GM10266 (cell line): Measurements from ENCODE around the gene FAM184B.

Experiments used
- DNase-seq: peaks from one replicate; pipeline ENCODE4 v3.0.0; 2012; ENCODE audit errors: extremely low spot score
- TF ChIP-seq, protein P1 (sequence below): IDR thresholded peaks from 2 replicates; pipeline ENCODE4 v1.5.1; 2012; ENCODE audit warnings: mild to moderate bottlenecking, low read depth; ENCODE audit not compliant: control insufficient read depth, insufficient read depth; ENCODE audit errors: missing control alignments

FAM184B gene

DNA sequence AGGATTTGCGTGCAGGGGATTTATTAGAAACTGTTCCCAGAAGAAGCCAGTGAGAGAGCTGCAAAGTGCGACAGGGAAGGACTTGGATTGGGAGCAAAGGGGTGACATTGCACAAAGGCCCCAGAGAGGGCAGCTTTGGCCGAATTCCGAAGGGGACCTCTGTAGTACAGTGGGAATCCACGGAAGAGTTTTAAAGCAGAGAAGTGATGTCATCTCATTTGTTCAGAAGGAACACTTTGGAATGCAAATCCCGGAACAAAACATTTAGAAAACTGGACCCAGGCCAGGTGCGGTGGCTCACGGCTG is 71.7 kb downstream of the FAM184B start:
- TF ChIP-seq, protein P1, sequence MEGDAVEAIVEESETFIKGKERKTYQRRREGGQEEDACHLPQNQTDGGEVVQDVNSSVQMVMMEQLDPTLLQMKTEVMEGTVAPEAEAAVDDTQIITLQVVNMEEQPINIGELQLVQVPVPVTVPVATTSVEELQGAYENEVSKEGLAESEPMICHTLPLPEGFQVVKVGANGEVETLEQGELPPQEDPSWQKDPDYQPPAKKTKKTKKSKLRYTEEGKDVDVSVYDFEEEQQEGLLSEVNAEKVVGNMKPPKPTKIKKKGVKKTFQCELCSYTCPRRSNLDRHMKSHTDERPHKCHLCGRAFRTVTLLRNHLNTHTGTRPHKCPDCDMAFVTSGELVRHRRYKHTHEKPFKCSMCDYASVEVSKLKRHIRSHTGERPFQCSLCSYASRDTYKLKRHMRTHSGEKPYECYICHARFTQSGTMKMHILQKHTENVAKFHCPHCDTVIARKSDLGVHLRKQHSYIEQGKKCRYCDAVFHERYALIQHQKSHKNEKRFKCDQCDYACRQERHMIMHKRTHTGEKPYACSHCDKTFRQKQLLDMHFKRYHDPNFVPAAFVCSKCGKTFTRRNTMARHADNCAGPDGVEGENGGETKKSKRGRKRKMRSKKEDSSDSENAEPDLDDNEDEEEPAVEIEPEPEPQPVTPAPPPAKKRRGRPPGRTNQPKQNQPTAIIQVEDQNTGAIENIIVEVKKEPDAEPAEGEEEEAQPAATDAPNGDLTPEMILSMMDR, result no peak
- DNase-seq, result no peak

DNA sequence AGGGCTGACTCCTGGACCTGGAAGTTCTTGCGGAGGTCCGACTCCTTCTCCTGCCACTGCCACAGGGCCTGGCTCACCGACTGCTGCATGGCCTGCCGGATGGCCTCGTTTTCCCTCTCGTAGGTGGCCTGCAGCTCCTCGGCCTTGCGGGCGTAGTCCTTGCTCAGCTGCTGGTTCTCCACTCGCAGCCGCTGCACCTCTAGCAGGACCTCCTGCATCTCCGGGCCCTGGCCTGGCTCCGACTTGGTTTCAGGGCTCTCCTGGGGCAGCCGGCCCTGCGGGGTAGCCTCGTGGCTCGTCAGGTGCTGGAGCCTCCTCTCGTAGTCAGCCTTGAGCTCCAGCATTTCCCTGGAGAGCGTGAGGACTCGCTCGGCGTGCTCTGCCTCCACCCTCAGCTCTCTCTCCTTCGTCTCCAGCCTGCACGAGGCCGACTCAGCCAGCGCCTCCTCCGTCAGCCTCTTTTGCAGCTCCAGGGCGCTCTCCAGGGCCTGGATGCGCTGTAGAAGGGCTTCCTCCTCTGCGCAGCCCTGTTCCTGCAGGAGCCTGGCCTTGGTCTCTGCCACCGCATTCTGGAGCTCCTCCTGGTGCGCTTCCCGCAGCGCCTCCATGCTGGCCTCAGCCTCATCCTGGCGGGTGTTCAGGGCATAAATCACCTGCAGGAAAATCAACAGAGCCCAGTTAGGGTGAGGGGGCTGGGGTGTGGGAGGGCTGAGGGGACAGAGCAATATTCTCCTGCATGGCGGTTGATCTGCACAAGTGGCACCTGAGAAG is 72.2 kb downstream of the FAM184B start:
- TF ChIP-seq, protein P1, result no peak
- DNase-seq, result no peak

DNA sequence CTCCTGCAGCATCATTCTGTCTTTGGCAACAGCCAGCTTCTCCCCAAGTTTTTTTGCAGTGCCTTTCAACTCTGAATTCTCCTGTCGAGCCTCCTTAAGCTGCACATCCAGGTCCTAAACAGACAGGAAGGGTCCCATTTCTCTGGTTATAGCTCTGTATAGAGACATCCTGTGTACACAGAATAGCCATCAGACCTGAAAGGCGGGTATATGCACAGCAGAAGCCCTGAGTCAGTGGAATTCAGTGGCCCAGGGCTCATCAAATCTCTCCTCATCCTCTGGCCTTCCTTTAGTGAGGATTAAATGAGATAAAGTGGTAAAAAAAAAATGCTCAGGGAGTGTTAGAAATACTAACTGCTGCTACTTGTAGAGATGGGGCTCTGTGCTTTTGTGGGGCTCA is 73.8 kb downstream of the FAM184B start:
- TF ChIP-seq, protein P1, result no peak
- DNase-seq, result no peak

DNA sequence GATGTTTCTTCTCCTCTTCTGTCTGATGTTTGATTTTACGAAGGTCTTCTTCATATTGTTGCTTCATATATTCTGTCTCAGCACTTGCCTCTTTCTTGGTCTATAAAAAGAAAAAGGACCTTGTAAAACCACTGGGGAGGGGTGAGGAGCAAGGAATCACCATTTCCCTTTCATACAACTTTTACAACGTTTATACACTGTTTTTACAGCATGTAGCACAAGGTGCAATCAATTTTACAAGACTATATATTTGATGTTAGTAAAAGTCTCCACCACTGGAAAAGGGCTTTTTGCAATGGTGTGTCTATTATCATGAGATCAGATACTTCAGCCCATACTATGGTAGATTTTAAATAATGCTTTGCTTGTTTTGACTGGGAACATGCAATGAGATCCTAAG is 76.3 kb downstream of the FAM184B start:
- TF ChIP-seq, protein P1, result no peak
- DNase-seq, result no peak

DNA sequence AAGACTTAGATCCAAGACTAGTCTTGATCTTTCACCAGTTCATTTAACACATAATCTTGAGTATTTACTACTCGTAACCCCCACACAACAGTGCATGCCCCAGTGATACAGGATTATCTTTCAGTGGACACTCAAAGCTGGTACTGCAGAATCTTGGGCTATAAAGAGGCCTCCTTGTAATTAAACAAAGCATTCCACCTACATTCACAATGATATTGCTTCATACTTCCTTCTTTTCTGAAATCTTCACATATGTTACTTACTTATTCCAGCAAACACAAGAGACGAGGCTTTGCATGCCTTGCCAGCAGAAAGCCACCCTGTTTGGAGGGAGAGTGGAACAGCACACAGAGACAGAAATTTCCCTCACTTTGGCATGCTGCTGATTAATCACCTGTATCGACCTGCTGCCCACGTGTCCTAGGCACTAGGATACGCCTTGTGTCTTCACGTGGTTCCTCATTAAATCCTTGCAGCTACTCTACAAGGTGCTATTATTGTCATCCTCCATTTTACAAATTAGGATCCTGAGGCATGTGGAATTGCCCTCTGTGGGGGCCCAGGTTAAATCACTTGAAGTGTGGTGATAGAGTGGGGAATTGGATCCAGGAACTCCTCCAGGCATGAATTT is 77.3 kb downstream of the FAM184B start:
- TF ChIP-seq, protein P1, result no peak
- no peak for DNase-seq

DNA sequence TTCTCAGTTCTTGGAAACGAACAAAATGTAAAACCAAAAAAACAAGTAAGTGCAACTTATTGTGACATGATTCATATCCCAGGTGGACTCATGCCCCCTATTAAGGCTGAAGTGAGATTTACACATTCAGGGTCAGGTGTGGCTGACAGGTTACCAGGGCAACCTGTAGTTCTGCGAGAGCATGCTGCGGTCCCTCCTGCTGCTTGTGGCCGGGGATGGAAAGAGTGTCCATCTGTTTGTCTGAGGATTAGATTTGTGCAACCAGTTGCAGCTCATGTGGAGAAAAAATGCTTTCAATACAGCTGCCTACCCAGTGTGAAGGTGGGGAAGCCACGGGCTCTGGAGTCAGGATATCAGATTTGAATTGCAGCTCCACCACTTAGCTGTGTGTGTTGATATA is 78.8 kb downstream of the FAM184B start:
- TF ChIP-seq, protein P1, result no peak
- no peak for DNase-seq

DNA sequence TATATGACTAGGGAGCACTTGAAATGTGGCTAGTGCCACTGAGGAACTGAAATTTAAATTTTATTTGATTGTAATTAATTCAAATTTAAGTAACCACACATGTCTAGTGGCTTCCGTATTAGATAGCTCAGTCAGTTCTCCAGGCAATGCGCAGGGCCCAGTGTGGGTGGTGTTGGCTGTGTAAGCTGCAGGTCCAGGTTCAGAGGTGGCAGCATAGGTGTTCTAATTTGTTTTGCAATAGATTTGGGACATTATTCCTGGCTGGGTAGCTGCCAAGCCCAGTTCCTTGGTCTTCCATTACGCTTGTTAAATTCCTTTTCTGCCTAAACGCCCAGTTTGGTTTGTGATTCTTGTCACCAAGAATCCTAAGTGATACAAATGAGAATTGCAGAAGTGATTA is 79.5 kb downstream of the FAM184B start:
- no peak for DNase-seq
- TF ChIP-seq, protein P1, result no peak
